NCI-H2227 (cell line): ENCODE results near the gene HADH.
"Not testable (repeated sequence)": the region's sequence is repeated elsewhere in the genome, so short reads cannot be mapped to it uniquely, and the experiment has no call there.

Experiments
- DNase-seq: peaks from one replicate; lab custom pipeline; 2025; ENCODE audit not compliant: unreplicated experiment; lab: John Stamatoyannopoulos, UW

Gene HADH

DNA sequence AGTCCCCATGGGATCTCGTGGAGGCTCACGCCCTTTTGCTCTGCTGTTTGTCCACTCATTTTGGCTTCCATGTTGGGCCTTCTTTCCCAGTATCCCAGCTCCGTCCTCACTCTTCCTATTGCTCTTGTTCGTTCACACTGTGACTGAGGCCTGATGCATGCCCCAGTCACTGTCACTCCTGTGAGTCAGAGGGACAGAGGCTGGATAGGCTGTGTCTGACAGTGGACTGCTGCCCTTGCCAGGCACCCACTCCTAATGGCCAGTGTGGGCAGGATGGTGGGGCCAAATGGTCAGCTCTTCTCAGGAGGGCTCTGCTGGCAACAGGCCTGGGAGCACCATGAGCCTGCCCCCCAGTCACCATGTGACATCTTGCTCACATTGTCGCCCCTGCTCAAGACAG is 40.0 kb downstream of the HADH start:
- no peak for DNase-seq

- peak; percentile 41 for DNase-seq
Measured at GRCh38 chr4:108030332-108030731, 40.6 kb downstream of the HADH start.

DNA sequence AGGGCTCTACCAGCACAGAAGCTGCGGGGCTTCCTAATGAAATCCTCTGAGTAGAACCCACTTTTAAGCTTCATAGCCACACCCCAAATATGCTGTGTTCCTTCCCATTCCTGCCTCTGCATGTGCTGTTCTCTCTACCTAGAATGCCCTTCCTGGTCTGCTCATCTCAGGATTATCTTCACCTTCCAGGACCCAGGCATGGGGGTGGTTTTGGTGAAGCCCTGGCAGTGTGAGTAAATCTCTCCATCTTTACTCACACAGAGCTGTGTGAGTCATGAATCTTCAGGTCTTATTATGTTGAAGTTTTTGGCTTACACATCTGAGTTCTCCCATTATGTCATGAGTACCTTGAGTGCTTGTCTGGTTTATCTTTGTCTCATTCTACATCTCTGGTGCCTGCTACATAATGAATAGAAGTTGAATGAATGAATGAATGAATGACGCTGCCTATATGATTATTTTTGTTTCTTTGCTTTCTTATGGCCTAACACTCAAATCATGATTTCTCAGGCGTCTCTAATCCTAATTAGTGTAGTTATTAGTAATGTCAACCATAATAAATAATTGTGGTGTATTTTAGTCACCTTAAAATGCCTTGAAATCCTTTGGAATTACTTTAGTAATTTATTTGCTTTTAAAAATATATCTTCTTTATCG is 41.9 kb downstream of the HADH start:
- no peak for DNase-seq

- DNase-seq: no peak
Measured at GRCh38 chr4:108033348-108033747, 43.7 kb downstream of the HADH start.

GRCh38 chr4:108034565-108034964 is 44.9 kb downstream of the HADH start:
- no peak for DNase-seq

DNA sequence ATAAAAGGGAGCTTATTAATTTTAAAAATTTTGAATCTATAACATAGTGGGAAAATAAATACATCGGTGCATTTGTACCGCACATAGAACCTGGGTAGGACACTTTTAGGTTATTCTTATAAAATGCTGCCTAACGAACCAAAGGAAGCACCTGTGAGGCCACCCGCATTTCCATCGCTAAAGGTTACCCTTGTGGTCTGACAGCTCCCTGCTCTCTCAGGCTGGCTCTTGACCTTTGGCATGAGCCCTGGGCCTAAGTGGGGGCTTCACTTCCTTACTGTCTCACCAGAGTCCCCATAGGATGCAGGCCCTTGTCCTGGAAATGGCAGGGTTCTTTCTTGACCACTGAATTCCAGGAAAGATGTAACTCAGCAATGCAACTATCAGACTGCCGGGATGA is 46.0 kb downstream of the HADH start:
- DNase-seq: no peak

DNA sequence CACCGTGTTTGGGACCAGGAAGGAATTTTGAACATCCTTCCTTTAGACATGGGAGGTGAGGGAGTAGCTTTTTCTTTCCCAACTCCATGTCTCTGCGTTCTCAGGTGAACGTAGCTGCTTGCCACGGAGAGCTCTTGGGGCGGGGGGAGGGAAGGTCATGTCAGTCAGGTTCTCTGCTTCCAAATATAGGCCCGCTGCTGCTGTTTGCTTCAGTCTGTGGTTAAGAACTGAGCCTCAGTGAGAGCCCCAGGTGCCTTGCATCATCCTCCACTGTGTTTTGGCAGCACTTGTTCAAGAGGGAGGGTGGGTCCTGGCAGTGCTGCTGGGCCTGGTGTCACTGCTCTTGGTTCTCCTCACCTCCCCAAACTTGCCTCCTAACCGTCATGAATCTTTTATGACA is 46.5 kb downstream of the HADH start:
- no peak for DNase-seq

DNA sequence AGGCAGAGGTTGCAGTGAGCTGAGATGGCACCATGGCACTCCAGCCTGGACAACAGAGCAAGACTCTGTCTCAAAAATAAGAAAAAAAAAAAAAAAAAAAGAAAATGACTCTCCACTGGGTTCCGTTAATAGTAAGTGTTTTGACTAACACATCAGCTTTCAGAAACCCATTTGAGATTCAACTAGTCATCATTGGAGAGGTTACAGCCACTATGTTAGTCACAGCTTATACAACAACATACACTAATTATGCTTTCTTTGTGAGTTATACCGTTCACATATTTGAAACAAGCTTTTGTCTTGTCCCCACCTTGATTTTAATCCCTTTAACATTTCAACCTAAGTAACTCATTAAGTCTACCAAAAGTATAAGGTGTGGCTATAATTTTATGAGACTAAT is 48.2 kb downstream of the HADH start:
- no peak for DNase-seq

DNA sequence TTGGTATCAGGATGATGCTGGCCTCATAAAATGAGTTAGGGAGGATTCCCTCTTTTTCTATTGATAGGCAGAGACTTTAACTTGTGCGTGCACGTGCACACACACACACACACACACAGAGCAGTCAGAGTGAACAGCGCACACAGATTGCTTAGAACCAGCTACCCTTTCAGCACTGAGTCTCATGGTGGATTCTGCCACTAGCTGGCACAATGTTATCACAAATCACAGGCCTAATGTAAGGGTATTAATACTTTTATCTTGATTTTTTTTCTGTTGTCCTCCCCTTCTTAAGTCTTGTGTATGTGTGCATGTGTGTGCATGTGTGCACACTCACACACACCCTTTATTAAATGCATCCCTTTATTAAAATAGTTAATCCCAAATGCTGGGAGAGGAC is 53.2 kb downstream of the HADH start:
- no peak for DNase-seq

DNA sequence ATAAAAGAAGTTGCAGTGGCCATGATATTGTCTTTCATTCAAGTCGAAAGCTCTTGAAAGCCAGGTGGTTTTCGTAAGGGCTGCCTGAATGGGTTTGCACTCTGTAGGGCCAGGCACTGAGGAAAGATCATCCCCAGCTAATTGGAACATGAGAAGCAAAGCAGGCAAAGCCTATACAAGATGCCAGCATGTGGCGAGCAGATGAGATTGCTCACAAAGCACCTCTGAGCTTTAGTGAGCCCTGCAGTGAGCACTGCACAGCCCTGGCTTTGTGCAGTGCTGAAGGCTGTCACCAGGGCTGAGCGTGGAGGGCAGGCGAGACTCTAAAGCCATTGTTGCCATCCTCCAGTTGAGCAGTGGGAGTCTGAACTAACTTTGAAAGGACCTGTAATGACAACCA is 53.8 kb downstream of the HADH start:
- peak; percentile 16 for DNase-seq

- no peak for DNase-seq
Measured at GRCh38 chr4:108044951-108045686, 55.4 kb downstream of the HADH start.

- DNase-seq: no peak
Measured at GRCh38 chr4:108045687-108046024, 56.0 kb downstream of the HADH start.

DNA sequence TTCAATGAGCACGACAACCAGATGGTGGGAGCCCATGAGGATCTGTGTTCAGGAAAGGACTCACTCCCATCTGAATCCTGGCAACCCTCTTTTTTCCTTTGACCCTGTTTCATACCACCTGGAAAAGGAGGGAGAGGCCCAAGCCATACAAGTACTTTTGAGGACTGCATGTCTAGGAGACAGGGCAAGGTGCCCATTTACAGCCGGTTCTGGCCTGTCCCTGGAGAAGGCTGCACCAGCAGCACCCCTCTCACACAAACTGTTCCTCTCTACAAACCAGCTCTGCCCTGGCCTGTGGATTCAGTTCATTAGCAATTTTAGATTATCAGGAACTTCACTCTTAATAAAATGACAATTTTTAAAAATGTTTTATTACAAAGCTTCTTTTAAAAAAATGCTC is 57.5 kb downstream of the HADH start:
- no peak for DNase-seq

GRCh38 chr4:108048157-108048556 is 58.5 kb downstream of the HADH start:
- no peak for DNase-seq

- DNase-seq: no peak
Measured at GRCh38 chr4:108048997-108049396, 59.3 kb downstream of the HADH start.

- no peak for DNase-seq
Measured at GRCh38 chr4:108049406-108049805, 59.7 kb downstream of the HADH start.

- DNase-seq: not testable (repeated sequence)
Measured at GRCh38 chr4:108050166-108051111, 60.8 kb downstream of the HADH start.

DNA sequence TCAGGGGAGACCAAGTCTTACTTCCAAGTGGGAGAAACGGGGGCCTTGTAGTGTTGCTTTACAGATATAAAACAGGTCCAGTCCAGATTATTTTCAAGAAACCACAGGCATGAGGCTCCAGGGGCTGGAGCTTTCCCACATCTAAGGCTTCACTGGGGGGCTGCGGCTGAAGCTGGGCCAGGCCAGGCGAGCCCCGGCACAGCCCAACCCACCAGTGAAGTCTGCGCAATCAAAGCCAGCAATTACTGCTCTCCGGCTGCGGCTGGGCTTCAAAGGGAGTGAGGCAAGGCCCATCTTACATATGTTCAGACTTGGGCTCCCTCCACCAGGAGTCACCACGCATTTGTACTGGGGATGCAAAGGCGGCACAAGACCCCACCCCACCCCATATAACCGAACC is 61.7 kb downstream of the HADH start:
- peak; percentile 39 for DNase-seq

- DNase-seq: no peak
Measured at GRCh38 chr4:108052558-108053120, 63.0 kb downstream of the HADH start.

DNA sequence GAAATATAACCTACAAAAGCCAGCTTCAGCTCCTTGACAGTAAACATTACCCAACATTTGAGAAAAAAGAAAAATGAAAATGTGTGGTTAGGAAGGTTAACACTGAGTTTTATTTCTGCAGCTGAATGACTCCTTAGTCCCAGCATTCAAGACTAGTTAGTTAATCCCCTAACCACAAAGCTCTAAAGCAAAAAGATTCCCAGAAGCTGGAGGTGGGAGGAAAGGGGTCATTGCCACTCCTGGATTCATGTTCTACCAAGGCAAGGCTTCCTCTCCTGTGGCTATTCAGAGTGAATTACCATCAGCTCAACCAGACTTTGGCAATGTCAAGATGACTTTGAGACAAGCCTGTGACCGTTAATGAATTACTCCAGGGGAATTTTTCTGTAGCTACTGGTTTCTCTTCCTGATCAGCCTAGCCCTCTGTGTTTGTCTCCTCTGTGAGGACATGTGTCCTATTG is 63.6 kb downstream of the HADH start:
- DNase-seq: no peak

- no peak for DNase-seq
Measured at GRCh38 chr4:108054025-108054638, 64.4 kb downstream of the HADH start.
